ENCODE measurements around the gene SH3PXD2A. TPM values are rescaled to one million over a fixed set of nuclear protein-coding genes. Genes with fewer than 3 reads are reported as not detected.

Gene SH3PXD2A
- total RNA-seq, 1 experiment from 2014 or later = 6.3 TPM

DNA sequence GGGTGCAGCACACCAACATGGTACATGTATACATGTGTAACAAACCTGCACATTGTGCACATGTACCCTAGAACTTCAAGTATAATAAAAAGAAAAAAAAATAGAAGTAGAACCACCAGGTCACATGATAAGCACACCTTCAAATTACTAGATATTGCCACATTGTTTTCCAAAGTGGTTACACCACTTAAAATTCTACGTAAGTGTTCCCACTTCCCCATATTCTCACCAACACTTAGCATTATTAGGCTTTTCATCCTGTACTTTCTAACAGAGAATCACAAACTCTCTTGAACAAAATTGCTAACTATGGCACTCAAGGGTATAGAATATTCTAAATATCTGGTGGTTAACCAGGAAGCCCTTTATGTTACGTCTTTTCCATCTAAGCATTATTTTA lies 22.6 kb downstream of the SH3PXD2A start:
- no peaks in the 10 kb centered on the region for H3K9me3 Mint-ChIP-seq (ENCODE audit: unreplicated experiment)
- Histone ChIP-seq H3K4me3 (ENCODE audit: low read depth, low read length) (no peak overlapping the region), H3K4me1 (peaks cover 53% of the 10 kb centered on the region), H3K36me3 (ENCODE audit: control insufficient read depth, insufficient read depth, low read length) (no peaks in the 10 kb centered on the region), H3K27me3 (replicated peaks; ENCODE audit: control insufficient read depth, insufficient read depth, low read length) (no peaks in the 10 kb centered on the region), H3K9me3 (no peaks in the 10 kb centered on the region)
- TF ChIP-seq, protein P1, sequence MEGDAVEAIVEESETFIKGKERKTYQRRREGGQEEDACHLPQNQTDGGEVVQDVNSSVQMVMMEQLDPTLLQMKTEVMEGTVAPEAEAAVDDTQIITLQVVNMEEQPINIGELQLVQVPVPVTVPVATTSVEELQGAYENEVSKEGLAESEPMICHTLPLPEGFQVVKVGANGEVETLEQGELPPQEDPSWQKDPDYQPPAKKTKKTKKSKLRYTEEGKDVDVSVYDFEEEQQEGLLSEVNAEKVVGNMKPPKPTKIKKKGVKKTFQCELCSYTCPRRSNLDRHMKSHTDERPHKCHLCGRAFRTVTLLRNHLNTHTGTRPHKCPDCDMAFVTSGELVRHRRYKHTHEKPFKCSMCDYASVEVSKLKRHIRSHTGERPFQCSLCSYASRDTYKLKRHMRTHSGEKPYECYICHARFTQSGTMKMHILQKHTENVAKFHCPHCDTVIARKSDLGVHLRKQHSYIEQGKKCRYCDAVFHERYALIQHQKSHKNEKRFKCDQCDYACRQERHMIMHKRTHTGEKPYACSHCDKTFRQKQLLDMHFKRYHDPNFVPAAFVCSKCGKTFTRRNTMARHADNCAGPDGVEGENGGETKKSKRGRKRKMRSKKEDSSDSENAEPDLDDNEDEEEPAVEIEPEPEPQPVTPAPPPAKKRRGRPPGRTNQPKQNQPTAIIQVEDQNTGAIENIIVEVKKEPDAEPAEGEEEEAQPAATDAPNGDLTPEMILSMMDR (IDR thresholded peaks at IDR 0.05; ENCODE audit: insufficient read depth in 1 of 2, low read depth in 1 of 2, low read length in 1 of 2, severe bottlenecking in 1 of 2, unreplicated experiment in 1 of 2) = no peak
- ChIA-PET POLR2A (no interaction called here), CTCF (no interaction called here)
- H3K27me3 Mint-ChIP-seq (ENCODE audit: insufficient read depth, unreplicated experiment) = no peaks in the 10 kb centered on the region
- H3K4me3 Mint-ChIP-seq (ENCODE audit: unreplicated experiment) = no peak overlapping the region
- peaks cover 41% of the 10 kb centered on the region for H3K4me1 Mint-ChIP-seq (ENCODE audit: low read depth, unreplicated experiment)
- DNase-seq = no peak
- H3K36me3 Mint-ChIP-seq (ENCODE audit: insufficient read depth, unreplicated experiment) = peaks cover 4% of the 10 kb centered on the region
- intact Hi-C loops (cut with micrococcal nuclease; ENCODE audit: unreplicated experiment) = no loop called here
- BruUV-seq (replicated peaks) = no TSS peak
- no peak overlapping the region for H3K27ac Mint-ChIP-seq (ENCODE audit: unreplicated experiment)

DNA sequence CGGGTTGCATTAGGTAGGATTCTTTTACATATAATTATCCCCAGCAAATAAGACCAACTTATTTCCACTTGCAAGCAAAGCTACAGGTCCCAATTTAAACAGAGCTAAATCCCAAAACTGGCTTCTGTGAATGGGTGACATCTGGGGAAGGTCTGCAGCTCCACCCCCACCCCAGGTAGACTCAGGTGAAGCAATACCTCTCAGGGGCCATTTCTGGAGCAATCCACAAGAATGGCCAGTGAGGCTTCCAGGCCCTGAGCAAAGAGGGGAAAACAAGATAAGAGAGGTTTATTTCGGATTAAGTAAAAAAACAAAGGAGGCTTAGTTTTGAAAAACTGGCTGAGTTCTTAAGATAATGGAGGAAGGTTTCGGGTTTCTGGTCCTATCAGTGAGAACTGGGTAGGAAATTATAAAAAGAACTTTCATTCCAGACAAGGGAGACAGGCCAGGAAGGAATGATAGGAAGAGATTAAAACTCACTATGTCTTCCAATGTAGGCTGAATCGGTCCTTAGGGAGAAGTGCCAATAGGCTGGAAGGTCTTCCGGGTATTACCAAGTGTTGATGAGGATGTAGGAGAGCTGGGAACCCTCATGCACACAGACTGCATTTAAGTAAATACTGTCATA lies 25.4 kb downstream of the SH3PXD2A start:
- intact Hi-C loops (cut with micrococcal nuclease; ENCODE audit: unreplicated experiment) = loop anchor here (1.0 kb wide), 2 partner anchors 7 to 36 kb away; no protein-coding TSS in a partner anchor
- H3K36me3 ChIP-seq (ENCODE audit: control insufficient read depth, insufficient read depth, low read length) = no peaks in the 10 kb centered on the region
- TF ChIP-seq, protein P1 (IDR thresholded peaks at IDR 0.05; ENCODE audit: insufficient read depth in 1 of 2, low read depth in 1 of 2, low read length in 1 of 2, severe bottlenecking in 1 of 2, unreplicated experiment in 1 of 2) = no peak
- H3K27me3 ChIP-seq (replicated peaks; ENCODE audit: control insufficient read depth, insufficient read depth, low read length) = no peaks in the 10 kb centered on the region
- H3K4me3 ChIP-seq (ENCODE audit: low read depth, low read length) = no peak overlapping the region
- peaks cover 33% of the 10 kb centered on the region for H3K4me1 ChIP-seq
- Mint-ChIP-seq H3K4me1 (ENCODE audit: low read depth, unreplicated experiment) (peaks cover 22% of the 10 kb centered on the region), H3K4me3 (ENCODE audit: unreplicated experiment) (peak overlapping the region; percentile 1), H3K9me3 (ENCODE audit: unreplicated experiment) (no peaks in the 10 kb centered on the region), H3K27me3 (ENCODE audit: insufficient read depth, unreplicated experiment) (no peaks in the 10 kb centered on the region), H3K27ac (ENCODE audit: unreplicated experiment) (peak overlapping the region; percentile 8), H3K36me3 (ENCODE audit: insufficient read depth, unreplicated experiment) (no peaks in the 10 kb centered on the region)
- H3K9me3 ChIP-seq = no peaks in the 10 kb centered on the region
- no TSS peak for BruUV-seq (replicated peaks)
- POLR2A ChIA-PET = no interaction called here
- CTCF ChIA-PET = interaction anchor here (0.5 to 0.9 kb wide), 3 partner anchors 31 to 35 kb away, joined by 3 to 4 read pairs (median 3); no protein-coding TSS in a partner anchor
- DNase-seq = peak; percentile 56 to 73

DNA sequence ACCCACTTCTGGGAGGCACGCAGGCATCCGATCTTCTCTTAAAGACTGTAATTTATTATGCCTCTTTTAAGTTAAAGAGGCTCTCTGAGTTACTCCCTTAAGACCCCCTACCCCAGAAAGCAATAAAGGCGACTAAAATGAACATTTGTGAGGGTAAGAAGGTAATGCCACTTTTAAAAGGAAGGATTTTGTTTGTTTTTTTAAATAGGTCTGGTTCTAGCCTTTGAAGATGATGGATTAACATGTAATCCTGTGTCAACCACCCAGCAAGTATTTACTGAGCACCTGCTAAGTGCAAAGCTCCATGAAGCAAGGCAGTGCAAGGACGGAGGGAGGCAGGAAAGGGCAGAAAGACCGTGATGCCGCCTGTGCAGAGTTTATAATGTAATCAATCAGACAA lies 26.1 kb downstream of the SH3PXD2A start:
- Mint-ChIP-seq H3K9me3 (ENCODE audit: unreplicated experiment) (no peaks in the 10 kb centered on the region), H3K4me1 (ENCODE audit: low read depth, unreplicated experiment) (peaks cover 22% of the 10 kb centered on the region), H3K4me3 (ENCODE audit: unreplicated experiment) (no peak overlapping the region), H3K27ac (ENCODE audit: unreplicated experiment) (no peak overlapping the region), H3K27me3 (ENCODE audit: insufficient read depth, unreplicated experiment) (no peaks in the 10 kb centered on the region), H3K36me3 (ENCODE audit: insufficient read depth, unreplicated experiment) (no peaks in the 10 kb centered on the region)
- ChIA-PET CTCF (interaction anchor here (0.5 to 0.9 kb wide), 2 partner anchors 32 to 35 kb away, joined by 3 to 4 read pairs; no protein-coding TSS in a partner anchor), POLR2A (no interaction called here)
- intact Hi-C loops (cut with micrococcal nuclease; ENCODE audit: unreplicated experiment) = loop anchor here (1.0 kb wide), 1 partner anchor 8 kb away; no protein-coding TSS in a partner anchor
- TF ChIP-seq, protein P1 (IDR thresholded peaks at IDR 0.05; ENCODE audit: insufficient read depth in 1 of 2, low read depth in 1 of 2, low read length in 1 of 2, severe bottlenecking in 1 of 2, unreplicated experiment in 1 of 2) = no peak
- no peak for DNase-seq
- Histone ChIP-seq H3K4me1 (peaks cover 33% of the 10 kb centered on the region), H3K9me3 (no peaks in the 10 kb centered on the region), H3K4me3 (ENCODE audit: low read depth, low read length) (no peak overlapping the region), H3K36me3 (ENCODE audit: control insufficient read depth, insufficient read depth, low read length) (no peaks in the 10 kb centered on the region), H3K27me3 (replicated peaks; ENCODE audit: control insufficient read depth, insufficient read depth, low read length) (no peaks in the 10 kb centered on the region)
- no TSS peak for BruUV-seq (replicated peaks)

Measured in Caco-2 (cell line).